ENCODE results near the gene ASCL4. TPM values are rescaled to one million over a fixed set of nuclear protein-coding genes. Genes with fewer than 3 reads are reported as not detected.

ASCL4 gene
- total and polyA plus RNA-seq, 2 of the 13 experiments (the other 11 are each of a cell fraction or from before 2014, with no cell fraction given): not detected

GRCh38 chr12:107767466-107767865, 7.0 kb upstream of the ASCL4 start:
- 34% methylated on average over 4 of the region's 5 CpGs for WGBS (ENCODE audit: low lambda C conversion rate)
- CTCF ChIA-PET (ENCODE audit: low intra/inter-chr PET ratio, low total read pairs): no interaction called here
- Histone ChIP-seq H3K79me2 (ENCODE audit: insufficient read depth, low read length) (no peaks in the 10 kb centered on the region), H3K4me2 (ENCODE audit: low read depth, low read length) (no peak overlapping the region), H3K4me3 (replicated peaks in 1 of 3; ENCODE audit: insufficient read depth in 1 of 3, low read depth in 2 of 3, low read length in 3 of 3) (no peak overlapping the region), H3K27me3 (ENCODE audit: control insufficient read depth in 1 of 2, insufficient read depth in 2 of 2, low read length in 2 of 2) (0 out of 5 replicates have a peak, but pooled peaks cover 0 to 9% of the 10 kb centered on the region in 2 experiments), H3K9ac (ENCODE audit: insufficient read depth, low read depth, low read length) (no peak overlapping the region), H4K20me1 (ENCODE audit: insufficient read depth, low read length) (no peaks in the 10 kb centered on the region), H3K4me1 (ENCODE audit: insufficient read depth, low read length) (no peaks in the 10 kb centered on the region), H3K36me3 (replicated peaks in 1 of 2; ENCODE audit: control insufficient read depth in 1 of 2, insufficient read depth in 2 of 2, low read length in 2 of 2) (no peaks in the 10 kb centered on the region), H2AFZ (ENCODE audit: low read length) (no peak overlapping the region), H3K9me3 (ENCODE audit: low read length) (no peaks in the 10 kb centered on the region), H3K27ac (ENCODE audit: extremely low read length, insufficient read depth, low read length) (no peak overlapping the region)
- intact Hi-C loops (cut with micrococcal nuclease; ENCODE audit: unreplicated experiment) (no loop called here), in situ Hi-C loops (cut with HindIII; ENCODE audit: extremely low pct_ligation_motif_present, low pct_unique_long_range_greater_than_20kb) (no loop called here)
- ATAC-seq: no peak
- BruUV-seq (replicated peaks): no TSS peak
- POLR2A ChIA-PET: no interaction called here
- no peak for DNase-seq (ENCODE audit: low spot score)
- no peak for FAIRE-seq
- no peak for TF ChIP-seq CHCHD3 (CRISPR knock-in tag; IDR thresholded peaks at IDR 0.05)
- TF ChIP-seq ZMAT3 (CRISPR knock-in tag; conservative IDR thresholded peaks at IDR 0.05): no peak
- no peak for TF ChIP-seq ISX (CRISPR knock-in tag; conservative IDR thresholded peaks at IDR 0.05)
- TF ChIP-seq, protein P1, sequence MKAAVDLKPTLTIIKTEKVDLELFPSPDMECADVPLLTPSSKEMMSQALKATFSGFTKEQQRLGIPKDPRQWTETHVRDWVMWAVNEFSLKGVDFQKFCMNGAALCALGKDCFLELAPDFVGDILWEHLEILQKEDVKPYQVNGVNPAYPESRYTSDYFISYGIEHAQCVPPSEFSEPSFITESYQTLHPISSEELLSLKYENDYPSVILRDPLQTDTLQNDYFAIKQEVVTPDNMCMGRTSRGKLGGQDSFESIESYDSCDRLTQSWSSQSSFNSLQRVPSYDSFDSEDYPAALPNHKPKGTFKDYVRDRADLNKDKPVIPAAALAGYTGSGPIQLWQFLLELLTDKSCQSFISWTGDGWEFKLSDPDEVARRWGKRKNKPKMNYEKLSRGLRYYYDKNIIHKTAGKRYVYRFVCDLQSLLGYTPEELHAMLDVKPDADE (CRISPR knock-in tag; IDR thresholded peaks at IDR 0.05): no peak
- TF ChIP-seq GLI4 (CRISPR knock-in tag; IDR thresholded peaks at IDR 0.05; ENCODE audit: borderline replicate concordance): no peak
- TF ChIP-seq SP1 (IDR thresholded peaks at IDR 0.05): no peak
- no peak for TF ChIP-seq SP1 (CRISPR knock-in tag; IDR thresholded peaks at IDR 0.05)
- no peak for TF ChIP-seq XBP1 (CRISPR knock-in tag; IDR thresholded peaks at IDR 0.05)
- no peak for TF ChIP-seq TCF12 (IDR thresholded peaks at IDR 0.05)
- no peak for TF ChIP-seq TCF12 (CRISPR knock-in tag; IDR thresholded peaks at IDR 0.05)
- TF ChIP-seq ZNF556 (CRISPR knock-in tag; IDR thresholded peaks at IDR 0.05; ENCODE audit: borderline replicate concordance): no peak
- no peak for TF ChIP-seq RNF219 (CRISPR knock-in tag; IDR thresholded peaks at IDR 0.05)
- no peak for TF ChIP-seq SNRNP70 (IDR thresholded peaks at IDR 0.05; ENCODE audit: low read depth, low read length)
- TF ChIP-seq GPBP1L1 (CRISPR knock-in tag; IDR thresholded peaks at IDR 0.05): no peak
- TF ChIP-seq, protein P2, sequence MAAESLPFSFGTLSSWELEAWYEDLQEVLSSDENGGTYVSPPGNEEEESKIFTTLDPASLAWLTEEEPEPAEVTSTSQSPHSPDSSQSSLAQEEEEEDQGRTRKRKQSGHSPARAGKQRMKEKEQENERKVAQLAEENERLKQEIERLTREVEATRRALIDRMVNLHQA (CRISPR knock-in tag; IDR thresholded peaks at IDR 0.05): no peak
- TF ChIP-seq, protein P3, sequence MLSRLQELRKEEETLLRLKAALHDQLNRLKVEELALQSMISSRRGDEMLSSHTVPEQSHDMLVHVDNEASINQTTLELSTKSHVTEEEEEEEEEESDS (CRISPR knock-in tag; IDR thresholded peaks at IDR 0.05; ENCODE audit: borderline replicate concordance): no peak
